Central memory CD8-positive, alpha-beta T cell (primary cell): Measurements from ENCODE around the gene PNPLA7.

ENCODE experiments used
- ATAC-seq: fragments of 150-1000 bp; cut with Tn5 transposase; replicated peaks from 2 replicates; pipeline ENCODE4 v1.10.0; 2022; ENCODE audit warnings: mild to moderate bottlenecking, moderate FRiP score, moderate number of reproducible peaks; ENCODE audit not compliant: poor library complexity, severe bottlenecking; ENCODE audit errors: extremely low read depth
- DNase-seq, 2 donors: peaks; one replicate each; pipeline ENCODE4 v3.0.0; 2021; ENCODE audit warnings: low spot score in 2 of 2
- H3K27ac Mint-ChIP-seq: one replicate; pipeline ENCODE4 v1.8.0; 2022; ENCODE audit warnings: low read depth, mild to moderate bottlenecking, moderate library complexity, mixed read lengths
- H3K27me3 Mint-ChIP-seq: one replicate; pipeline ENCODE4 v1.8.0; 2022; ENCODE audit warnings: mixed read lengths
- H3K36me3 Mint-ChIP-seq: one replicate; pipeline ENCODE4 v1.8.0; 2022; ENCODE audit warnings: mild to moderate bottlenecking, moderate library complexity, mixed read lengths; ENCODE audit not compliant: insufficient read depth
- H3K4me1 Mint-ChIP-seq: one replicate; pipeline ENCODE4 v1.8.0; 2022; ENCODE audit warnings: mixed read lengths
- H3K4me3 Mint-ChIP-seq: one replicate; pipeline ENCODE4 v1.8.0; 2022; ENCODE audit warnings: mild to moderate bottlenecking, moderate library complexity, mixed read lengths
- H3K9me3 Mint-ChIP-seq: one replicate; pipeline ENCODE4 v1.8.0; 2022; ENCODE audit warnings: mixed read lengths

PNPLA7 gene

DNA sequence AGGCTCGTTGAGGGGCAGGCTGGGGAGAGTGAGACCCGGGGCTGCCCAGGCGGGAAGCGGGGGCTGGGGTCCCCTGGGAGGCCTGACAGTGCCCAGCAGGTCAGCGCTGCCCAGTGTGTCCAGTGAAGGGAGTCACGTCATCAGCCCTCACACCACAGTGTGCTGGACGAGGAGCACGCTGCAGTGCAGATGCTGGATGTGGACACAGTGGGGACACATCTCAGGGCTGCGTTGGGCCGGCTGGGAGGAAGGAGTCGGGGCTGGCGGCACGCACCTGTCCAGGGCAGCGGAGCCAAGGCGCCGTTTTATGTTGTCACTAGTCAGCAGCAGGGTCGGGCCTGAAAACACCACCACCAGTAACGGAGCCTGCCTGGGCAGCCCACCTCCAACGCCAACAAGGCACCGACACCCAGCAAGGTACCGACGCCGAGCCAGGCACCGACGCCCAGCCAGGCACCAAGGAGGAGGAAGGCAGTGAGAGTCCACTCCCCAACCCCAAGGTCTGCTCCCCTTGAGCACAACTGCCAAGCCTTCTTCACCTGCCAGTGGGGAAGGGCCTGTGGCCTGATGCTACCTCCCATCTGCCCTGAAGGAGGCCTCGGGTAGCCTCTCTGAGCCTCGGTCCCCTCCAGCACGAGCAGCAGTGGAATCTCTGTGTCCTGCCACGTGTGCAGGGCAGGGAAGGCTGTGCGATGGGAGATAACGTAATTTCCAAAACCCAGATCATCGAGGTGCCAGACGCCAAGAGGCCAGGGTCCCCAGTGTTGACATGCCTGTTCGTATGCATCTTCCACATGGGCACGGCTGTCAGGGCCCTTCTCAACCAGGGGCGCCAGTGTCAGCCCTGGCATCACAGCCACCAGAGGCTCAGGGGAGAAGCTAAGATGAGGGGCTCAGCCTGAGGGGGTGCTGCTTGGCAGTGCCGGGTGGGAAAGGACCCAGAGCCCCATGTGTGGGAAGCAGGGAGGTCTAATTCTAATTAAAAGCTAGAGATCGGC is 69.2 kb downstream of the PNPLA7 start:
- Mint-ChIP-seq H3K36me3 (no peaks in the 10 kb centered on the region), H3K4me3 (no peak overlapping the region), H3K27me3 (no peaks in the 10 kb centered on the region), H3K27ac (no peak overlapping the region), H3K4me1 (no peaks in the 10 kb centered on the region), H3K9me3 (peaks cover 4% of the 10 kb centered on the region)
- ATAC-seq (no peak), DNase-seq (no peak)

DNA sequence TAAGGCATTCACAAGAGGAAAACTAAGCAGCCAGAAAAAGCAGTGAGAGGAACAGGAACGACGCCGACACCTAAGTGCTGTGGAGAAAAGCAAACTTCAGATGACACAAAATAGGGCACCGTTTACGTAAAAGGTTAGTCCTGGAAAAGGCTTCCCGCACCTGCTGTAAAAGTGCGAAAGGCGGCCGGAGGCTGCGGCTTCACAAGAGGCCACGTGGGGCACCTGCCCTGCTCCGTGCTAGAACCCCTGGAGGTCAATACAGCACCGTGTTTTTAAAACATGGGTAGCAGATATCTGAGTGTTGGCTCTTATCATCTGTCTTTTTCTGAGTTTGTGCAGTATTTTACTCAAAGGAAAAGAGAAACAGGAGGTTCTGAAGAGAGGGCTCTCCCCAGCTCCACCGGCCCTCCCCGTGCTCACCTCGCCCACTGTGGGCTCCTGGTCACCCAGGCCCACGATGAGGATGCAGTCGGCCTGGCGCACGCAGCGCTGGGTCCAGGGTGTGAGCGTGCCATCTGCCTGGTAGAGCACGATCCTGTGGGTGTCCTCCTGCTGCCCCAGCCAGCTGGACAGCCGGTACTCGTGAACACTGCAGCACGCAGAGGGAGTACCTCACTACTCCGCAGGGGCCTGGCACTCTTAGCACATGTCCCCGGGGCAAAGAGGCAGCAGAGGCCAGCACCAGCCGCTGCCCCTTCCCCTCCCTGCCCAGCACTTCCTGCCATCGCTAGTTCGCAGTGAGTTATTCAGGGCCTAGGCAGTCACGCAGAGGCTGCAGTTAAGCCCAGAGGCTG is 70.1 kb downstream of the PNPLA7 start:
- Mint-ChIP-seq H3K36me3 (no peaks in the 10 kb centered on the region), H3K4me3 (no peak overlapping the region), H3K27ac (no peak overlapping the region), H3K9me3 (peaks cover 9% of the 10 kb centered on the region), H3K27me3 (no peaks in the 10 kb centered on the region), H3K4me1 (no peaks in the 10 kb centered on the region)
- no peak for ATAC-seq
- DNase-seq = no peak

DNA sequence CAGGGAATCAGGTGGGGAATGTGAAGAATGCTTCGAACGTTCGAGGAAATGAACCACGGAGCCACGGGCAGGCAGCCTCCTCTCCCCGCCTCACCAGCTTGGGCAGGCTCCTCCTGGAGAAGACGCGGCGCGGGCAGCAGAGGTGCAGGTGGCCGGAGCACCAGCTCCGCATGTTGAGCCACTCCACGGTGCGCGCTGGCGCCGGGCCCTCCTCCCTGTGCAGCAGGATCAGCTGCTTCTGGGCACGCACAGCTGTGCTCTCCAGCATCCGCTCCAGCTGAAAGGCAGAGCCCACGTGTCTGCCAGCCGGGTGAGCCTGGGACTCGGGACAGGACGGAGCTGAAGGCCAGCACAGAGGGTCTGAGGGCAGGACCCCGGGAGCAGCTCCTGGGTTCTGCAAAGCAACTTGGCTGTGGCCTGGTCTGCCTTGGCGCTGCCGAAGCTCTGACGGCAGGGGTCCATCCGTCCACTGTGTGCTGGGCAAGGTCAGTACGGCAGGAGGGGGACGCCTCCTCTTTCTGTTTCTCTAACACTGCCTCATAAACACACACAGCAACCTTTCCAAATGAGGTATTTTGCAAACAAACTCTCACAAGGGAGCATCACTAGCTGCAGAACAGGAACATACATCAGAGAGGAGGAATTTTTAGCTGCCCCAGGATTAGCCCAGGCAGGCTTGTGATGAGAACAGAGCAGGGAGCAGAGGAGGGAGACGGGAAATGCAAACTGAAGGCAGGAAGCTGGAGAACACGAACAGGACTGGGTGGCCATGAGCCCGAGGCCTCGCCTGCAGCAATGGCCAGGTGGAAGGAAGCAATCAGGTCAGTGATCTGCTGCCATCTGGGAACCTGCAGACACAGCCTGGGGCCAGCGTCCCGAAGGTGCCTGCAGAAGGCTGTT is 71.0 kb downstream of the PNPLA7 start:
- Mint-ChIP-seq H3K9me3 (peaks cover 9% of the 10 kb centered on the region), H3K27ac (no peak overlapping the region), H3K4me1 (no peaks in the 10 kb centered on the region), H3K4me3 (no peak overlapping the region), H3K27me3 (no peaks in the 10 kb centered on the region), H3K36me3 (no peaks in the 10 kb centered on the region)
- DNase-seq (no peak), ATAC-seq (no peak)

DNA sequence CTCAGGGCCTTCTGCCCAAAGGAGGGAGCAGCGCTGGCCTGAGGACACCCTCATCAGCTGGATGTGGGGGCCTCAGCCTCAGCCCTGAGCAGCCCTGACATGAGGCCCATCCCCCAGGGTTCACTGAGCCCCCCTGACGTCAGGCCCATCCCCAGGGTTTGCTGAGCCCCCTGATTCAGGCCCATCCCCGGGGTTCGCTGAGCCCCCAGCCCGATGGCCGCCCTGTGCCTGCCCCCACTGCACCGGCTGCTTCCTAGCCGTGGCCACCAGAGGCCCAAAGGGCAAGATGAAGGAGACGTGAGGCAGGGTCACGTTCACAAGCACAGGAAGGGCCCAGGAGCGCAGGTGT is 71.6 kb downstream of the PNPLA7 start:
- DNase-seq (no peak), ATAC-seq (no peak)
- Mint-ChIP-seq H3K27me3 (no peaks in the 10 kb centered on the region), H3K27ac (no peak overlapping the region), H3K9me3 (peaks cover 9% of the 10 kb centered on the region), H3K4me1 (no peaks in the 10 kb centered on the region), H3K36me3 (no peaks in the 10 kb centered on the region), H3K4me3 (no peak overlapping the region)

DNA sequence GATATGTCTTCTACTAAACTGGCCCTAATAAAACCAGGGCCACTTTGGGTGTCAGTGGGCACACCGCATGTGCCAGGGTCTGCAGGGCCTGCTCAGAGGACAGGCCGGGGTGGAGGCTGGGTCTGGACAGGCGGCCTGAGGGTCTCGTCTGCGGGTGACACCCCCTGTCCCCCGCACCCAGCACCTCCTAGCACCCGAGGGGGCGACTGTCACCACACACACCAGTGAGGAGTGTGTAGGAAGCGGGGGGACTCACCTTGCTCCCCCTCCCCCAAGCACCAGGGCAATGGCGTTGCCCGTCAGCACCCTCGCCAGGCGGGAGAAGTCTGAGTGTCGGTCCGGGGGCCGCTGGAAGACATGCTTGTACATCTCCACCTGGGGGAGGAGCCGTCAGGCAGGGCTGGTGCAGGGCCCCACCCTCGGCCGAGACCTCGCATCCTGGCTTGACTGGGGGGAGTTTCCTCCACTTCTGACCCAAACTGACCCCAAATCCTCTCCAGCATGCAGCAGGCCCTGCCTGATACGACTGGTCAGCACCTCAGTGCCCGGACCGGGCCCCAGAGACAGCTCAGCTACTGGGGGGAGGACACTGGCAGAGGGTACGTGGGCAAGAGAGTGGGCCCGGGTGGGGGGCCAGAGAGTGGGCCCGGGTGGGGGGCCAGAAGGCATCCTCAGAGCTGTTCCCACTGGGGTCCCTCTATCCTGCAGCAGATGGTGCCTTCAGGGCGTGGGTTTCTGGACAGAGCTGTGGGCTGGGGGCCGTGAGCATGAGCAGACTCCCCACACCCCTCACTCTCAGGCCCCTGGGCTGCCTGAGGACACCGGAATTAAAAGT is 72.2 kb downstream of the PNPLA7 start:
- no peaks in the 10 kb centered on the region for H3K4me1 Mint-ChIP-seq
- no peak overlapping the region for H3K27ac Mint-ChIP-seq
- H3K9me3 Mint-ChIP-seq = peaks cover 9% of the 10 kb centered on the region
- no peaks in the 10 kb centered on the region for H3K27me3 Mint-ChIP-seq
- H3K36me3 Mint-ChIP-seq = no peaks in the 10 kb centered on the region
- no peak for ATAC-seq
- H3K4me3 Mint-ChIP-seq = no peak overlapping the region
- DNase-seq = no peak

DNA sequence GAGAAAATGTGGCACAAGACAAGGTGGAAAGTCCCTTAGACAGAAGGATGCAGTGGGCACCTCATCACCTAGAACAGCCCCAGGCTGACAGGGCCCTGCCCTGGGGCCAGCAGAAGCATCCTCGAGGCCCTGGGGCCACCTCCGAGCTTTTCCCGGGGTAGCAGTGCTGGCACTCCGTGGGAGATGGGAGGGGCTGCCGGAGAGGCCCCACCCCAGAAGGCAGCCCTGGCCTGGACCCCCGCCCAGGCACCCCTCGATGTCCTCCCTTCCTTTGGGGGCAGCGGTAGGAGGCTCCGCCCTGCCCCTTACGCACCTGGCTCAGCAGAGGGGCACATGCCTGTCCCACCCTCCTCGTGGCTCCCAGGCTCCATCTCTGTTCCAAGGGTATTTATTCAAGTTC is 73.3 kb downstream of the PNPLA7 start:
- Mint-ChIP-seq H3K27me3 (no peaks in the 10 kb centered on the region), H3K9me3 (peaks cover 9% of the 10 kb centered on the region), H3K4me3 (no peak overlapping the region), H3K36me3 (no peaks in the 10 kb centered on the region), H3K4me1 (no peaks in the 10 kb centered on the region), H3K27ac (no peak overlapping the region)
- no peak for ATAC-seq
- no peak for DNase-seq

DNA sequence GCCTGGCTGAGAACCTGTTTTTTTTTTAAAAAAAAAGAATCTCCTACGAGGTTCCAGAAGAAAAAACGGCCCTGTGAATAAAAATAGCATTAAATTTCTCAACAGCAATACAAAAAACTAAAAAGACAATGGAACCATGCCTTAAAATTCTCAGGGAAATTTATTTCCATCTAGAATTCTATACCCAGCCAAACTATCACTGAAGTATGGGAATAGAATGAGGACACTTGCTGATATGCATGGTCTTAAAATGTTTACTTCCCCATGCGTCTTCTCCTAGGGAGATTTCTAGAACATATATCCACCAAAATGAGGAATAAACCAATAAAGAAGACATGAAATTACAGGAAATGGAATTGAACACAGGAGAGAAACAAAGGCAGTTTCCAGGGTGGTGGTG is 74.5 kb downstream of the PNPLA7 start:
- ATAC-seq (no peak), DNase-seq (no peak)
- Mint-ChIP-seq H3K36me3 (no peaks in the 10 kb centered on the region), H3K9me3 (peaks cover 9% of the 10 kb centered on the region), H3K4me3 (no peak overlapping the region), H3K4me1 (peaks cover 4% of the 10 kb centered on the region), H3K27ac (no peak overlapping the region), H3K27me3 (no peaks in the 10 kb centered on the region)

DNA sequence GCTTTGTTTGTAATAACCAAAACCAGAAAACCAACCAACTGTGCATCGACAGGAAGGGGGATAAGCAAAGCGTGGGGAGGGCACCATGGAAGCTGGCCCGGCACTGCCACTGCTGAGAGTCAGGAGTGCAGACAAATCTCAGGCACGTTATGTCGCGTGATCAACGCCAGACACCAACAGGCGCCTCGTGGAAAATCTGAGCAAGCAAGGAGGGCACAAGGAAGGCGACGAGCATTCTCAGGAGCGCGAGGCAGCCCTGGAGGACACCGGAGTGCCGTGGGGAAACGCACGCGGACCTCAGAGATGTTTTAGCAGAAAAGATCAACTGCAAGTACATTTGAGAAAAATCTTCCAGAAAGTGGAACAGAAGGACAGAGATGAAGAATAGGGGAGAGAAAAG is 75.9 kb downstream of the PNPLA7 start:
- ATAC-seq (no peak), DNase-seq (no peak)
- no peaks in the 10 kb centered on the region for H3K36me3 Mint-ChIP-seq
- H3K4me3 Mint-ChIP-seq = no peak overlapping the region
- peaks cover 6% of the 10 kb centered on the region for H3K4me1 Mint-ChIP-seq
- no peaks in the 10 kb centered on the region for H3K27me3 Mint-ChIP-seq
- peaks cover 9% of the 10 kb centered on the region for H3K9me3 Mint-ChIP-seq
- no peak overlapping the region for H3K27ac Mint-ChIP-seq

DNA sequence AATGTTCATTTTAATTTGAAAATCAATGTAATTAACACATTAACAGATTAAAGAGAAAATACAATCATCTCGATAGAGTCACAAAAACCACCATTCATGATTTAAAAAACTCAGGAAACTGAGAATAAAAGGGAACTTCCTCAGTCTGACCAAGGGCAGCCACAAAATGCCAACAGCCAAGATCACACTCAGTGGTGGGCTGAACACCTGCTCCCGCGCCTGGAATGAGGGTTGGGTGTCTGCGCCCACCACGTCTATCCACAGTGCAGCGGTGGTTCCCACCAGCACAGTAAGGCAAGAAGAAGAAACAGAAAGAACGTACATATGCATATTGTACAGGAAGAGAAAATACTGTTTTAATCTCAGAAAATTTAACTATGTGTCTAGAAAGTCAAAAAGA is 79.4 kb downstream of the PNPLA7 start:
- H3K27me3 Mint-ChIP-seq = no peaks in the 10 kb centered on the region
- no peaks in the 10 kb centered on the region for H3K36me3 Mint-ChIP-seq
- no peak for ATAC-seq
- H3K9me3 Mint-ChIP-seq = peaks cover 2% of the 10 kb centered on the region
- peaks cover 10% of the 10 kb centered on the region for H3K4me1 Mint-ChIP-seq
- H3K4me3 Mint-ChIP-seq = no peak overlapping the region
- H3K27ac Mint-ChIP-seq = no peak overlapping the region
- DNase-seq = no peak

DNA sequence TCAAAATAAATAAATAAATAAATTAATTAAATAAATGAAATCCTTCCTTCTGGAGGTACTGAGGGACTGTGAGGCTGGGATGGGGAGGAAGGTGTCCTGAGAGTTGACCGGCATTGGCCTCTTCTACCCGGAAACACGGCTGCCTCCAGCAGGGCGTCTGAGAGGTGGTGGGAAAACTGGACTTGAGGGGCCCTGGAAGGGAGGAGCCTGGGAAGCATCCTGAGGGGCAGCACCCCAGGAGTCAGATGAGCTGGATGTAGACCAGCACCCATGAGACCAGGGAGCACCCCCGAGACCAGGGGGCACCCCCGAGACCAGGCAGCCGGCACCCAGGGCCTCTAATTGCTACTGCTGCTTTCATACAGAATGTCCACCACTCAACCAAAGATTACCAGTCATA is 82.3 kb downstream of the PNPLA7 start:
- Mint-ChIP-seq H3K4me1 (peaks cover 11% of the 10 kb centered on the region), H3K4me3 (no peak overlapping the region), H3K9me3 (no peaks in the 10 kb centered on the region)

DNA sequence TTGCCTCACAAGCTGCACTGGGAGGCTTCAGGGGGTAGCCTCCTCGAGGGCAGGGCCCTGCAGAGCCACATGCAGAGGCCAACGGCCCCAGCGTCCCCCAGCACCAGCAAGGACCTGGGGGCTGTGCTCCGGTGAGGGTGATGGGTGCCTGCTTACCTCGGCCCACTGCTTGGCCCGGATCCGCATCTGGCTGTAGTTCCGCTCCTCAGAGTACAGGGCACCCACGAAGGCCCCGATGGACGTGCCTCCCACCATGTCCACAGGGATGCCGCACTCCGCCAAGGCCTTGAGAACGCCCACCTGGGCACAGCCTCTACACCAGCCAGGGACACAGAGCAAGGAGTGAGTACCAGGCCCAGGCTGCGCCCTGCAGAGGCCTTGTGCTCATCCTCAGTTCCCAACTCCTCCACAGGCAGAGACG is 83.0 kb downstream of the PNPLA7 start:
- Mint-ChIP-seq H3K4me3 (no peak overlapping the region), H3K27ac (no peak overlapping the region)
- no peak for ATAC-seq

More for the DNA sequence above, 82.3 kb downstream of the PNPLA7 start:
- Mint-ChIP-seq H3K36me3 (no peaks in the 10 kb centered on the region), H3K27ac (no peak overlapping the region), H3K27me3 (no peaks in the 10 kb centered on the region)
- ATAC-seq = no peak
- DNase-seq = no peak

More for the DNA sequence above, 83.0 kb downstream of the PNPLA7 start:
- DNase-seq = no peak
- no peaks in the 10 kb centered on the region for H3K9me3 Mint-ChIP-seq
- peaks cover 11% of the 10 kb centered on the region for H3K4me1 Mint-ChIP-seq
- no peaks in the 10 kb centered on the region for H3K36me3 Mint-ChIP-seq
- no peaks in the 10 kb centered on the region for H3K27me3 Mint-ChIP-seq
